Glutamatergic neuron (in vitro differentiated cells): ENCODE results near the gene PTPRB. TPM values are rescaled to one million over a fixed set of nuclear protein-coding genes. Genes with fewer than 3 reads are reported as not detected.

Source experiments
- DNase-seq: peaks from one replicate; pipeline ENCODE4 v3.0.0; 2022
- H3K27ac Mint-ChIP-seq: one replicate; pipeline ENCODE4 v1.8.0; 2020; ENCODE audit warnings: mild to moderate bottlenecking, mixed read lengths, inconsistent platforms; ENCODE audit not compliant: unreplicated experiment
- H3K27me3 Mint-ChIP-seq: one replicate; pipeline ENCODE4 v1.8.0; 2020; ENCODE audit warnings: mild to moderate bottlenecking, moderate library complexity, mixed read lengths, inconsistent platforms; ENCODE audit not compliant: unreplicated experiment
- H3K36me3 Mint-ChIP-seq: one replicate; pipeline ENCODE4 v1.8.0; 2020; ENCODE audit warnings: mild to moderate bottlenecking, mixed read lengths, inconsistent platforms; ENCODE audit not compliant: unreplicated experiment
- H3K4me1 Mint-ChIP-seq: one replicate; pipeline ENCODE4 v1.8.0; 2020; ENCODE audit warnings: mild to moderate bottlenecking, low read depth, mixed read lengths, inconsistent platforms; ENCODE audit not compliant: unreplicated experiment
- H3K4me3 Mint-ChIP-seq: one replicate; pipeline ENCODE4 v1.8.0; 2020; ENCODE audit warnings: mild to moderate bottlenecking, mixed read lengths, inconsistent platforms; ENCODE audit not compliant: unreplicated experiment
- H3K9me3 Mint-ChIP-seq: one replicate; pipeline ENCODE4 v1.8.0; 2020; ENCODE audit warnings: mild to moderate bottlenecking, moderate library complexity, mixed read lengths, inconsistent platforms; ENCODE audit not compliant: unreplicated experiment
- total RNA-seq: library from RNA; stranded (reverse); fragmentation: NEBNext Ultra II Directional; extraction: Animal tissue kit (Norgen Biotek cat#: 25700); gene quantifications from one replicate; pipeline ENCODE4 v1.2.1, GENCODE V29; 2021; ENCODE audit not compliant: unreplicated experiment
- TF ChIP-seq, protein P1 (sequence below): fragments of 200-600 bp; sonication (generic); IDR thresholded peaks from one replicate; pipeline ENCODE4 v1.5.0; 2021; ENCODE audit not compliant: partially characterized antibody, unreplicated experiment

The PTPRB gene
- total RNA-seq, 1 donor from 2014 or later: 0.17 TPM

DNA sequence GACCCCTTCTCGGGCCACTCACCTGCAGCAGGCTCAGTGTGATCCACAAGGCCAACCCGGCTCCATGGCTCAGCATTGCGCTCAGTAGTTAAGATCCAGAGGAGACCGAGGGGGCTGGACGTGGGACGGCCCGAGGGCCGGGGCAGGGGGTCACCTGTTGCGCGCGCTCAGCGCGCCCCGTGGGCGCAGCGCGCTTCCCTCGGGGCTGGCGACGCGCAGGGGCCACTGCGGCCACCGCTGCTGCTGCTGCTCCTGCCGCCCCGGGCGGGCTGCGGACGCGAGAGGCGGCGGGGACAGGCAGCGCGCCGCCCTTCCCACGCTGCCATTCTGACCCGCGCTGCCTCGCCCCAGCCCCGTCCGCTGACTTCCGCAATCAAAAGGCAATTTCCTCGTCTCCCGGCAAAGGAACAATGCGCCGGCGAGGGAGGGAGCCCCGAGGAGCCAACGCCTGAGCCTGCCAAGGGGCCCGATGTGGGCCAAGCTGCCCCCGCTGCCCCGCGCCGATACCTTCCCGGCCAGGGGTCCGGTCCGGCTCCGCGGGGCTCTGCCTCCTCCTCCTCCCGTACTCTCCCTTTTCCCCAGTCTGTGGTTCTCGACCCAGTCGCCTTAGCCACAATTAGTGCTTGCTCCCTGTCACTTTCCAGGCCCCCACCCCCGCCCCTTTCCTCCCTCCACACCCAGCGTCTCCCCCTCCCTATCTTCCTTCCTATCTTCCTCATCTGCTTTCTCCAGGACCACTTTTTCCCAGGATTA is 27.3 kb downstream of the PTPRB start:
- peak; percentile 37 for DNase-seq
- TF ChIP-seq, protein P1, sequence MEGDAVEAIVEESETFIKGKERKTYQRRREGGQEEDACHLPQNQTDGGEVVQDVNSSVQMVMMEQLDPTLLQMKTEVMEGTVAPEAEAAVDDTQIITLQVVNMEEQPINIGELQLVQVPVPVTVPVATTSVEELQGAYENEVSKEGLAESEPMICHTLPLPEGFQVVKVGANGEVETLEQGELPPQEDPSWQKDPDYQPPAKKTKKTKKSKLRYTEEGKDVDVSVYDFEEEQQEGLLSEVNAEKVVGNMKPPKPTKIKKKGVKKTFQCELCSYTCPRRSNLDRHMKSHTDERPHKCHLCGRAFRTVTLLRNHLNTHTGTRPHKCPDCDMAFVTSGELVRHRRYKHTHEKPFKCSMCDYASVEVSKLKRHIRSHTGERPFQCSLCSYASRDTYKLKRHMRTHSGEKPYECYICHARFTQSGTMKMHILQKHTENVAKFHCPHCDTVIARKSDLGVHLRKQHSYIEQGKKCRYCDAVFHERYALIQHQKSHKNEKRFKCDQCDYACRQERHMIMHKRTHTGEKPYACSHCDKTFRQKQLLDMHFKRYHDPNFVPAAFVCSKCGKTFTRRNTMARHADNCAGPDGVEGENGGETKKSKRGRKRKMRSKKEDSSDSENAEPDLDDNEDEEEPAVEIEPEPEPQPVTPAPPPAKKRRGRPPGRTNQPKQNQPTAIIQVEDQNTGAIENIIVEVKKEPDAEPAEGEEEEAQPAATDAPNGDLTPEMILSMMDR: no peak
- no peaks in the 10 kb centered on the region for H3K4me1 Mint-ChIP-seq
- H3K4me3 Mint-ChIP-seq: peak overlapping the region; percentile 89
- H3K36me3 Mint-ChIP-seq: no peaks in the 10 kb centered on the region
- peaks cover 6% of the 10 kb centered on the region for H3K27me3 Mint-ChIP-seq
- no peak overlapping the region for H3K27ac Mint-ChIP-seq
- H3K9me3 Mint-ChIP-seq: no peaks in the 10 kb centered on the region

DNA sequence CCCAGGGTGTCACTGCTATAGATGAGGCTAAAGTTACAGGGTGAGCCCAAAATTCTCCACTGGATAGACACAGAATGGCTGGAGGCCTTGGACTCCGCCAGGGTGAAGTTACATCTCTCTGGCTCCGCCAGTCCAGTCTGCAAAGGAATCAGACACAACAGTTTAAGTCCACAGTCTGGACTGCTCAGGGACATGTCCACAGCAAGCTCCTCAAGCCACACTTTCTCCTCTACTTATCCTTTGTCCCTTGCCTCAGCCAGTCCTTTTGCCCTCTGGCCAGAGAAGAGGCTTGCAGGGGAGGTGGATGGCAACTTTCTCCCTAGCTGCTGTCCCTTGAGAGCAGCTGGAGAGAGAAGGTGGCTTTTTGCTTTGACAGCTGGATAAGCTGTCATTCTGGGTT is 28.0 kb downstream of the PTPRB start:
- peak overlapping the region; percentile 89 for H3K4me3 Mint-ChIP-seq
- no peaks in the 10 kb centered on the region for H3K9me3 Mint-ChIP-seq
- H3K4me1 Mint-ChIP-seq: no peaks in the 10 kb centered on the region
- H3K27ac Mint-ChIP-seq: no peak overlapping the region
- peaks cover 6% of the 10 kb centered on the region for H3K27me3 Mint-ChIP-seq
- H3K36me3 Mint-ChIP-seq: no peaks in the 10 kb centered on the region
- DNase-seq: no peak
- TF ChIP-seq, protein P1: no peak

DNA sequence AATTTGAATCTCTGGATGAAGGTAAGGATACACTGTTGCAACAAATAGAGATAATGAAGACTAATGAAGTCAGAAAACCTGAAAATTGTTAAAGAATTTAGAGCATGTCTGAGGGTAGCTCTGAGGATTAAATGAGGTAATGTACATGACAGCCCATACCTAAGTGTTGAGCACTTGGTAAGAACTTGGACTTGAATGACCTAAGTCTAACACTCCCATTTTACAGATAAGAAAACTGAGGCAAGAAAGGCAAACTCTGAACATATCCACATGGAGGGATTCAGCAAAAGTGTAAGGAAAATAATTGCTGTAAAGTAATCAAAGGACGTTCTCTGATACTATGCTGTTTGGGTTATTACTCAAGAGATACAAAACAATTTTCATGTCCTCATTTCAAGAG is 29.0 kb downstream of the PTPRB start:
- no peak for DNase-seq
- peaks cover 6% of the 10 kb centered on the region for H3K27me3 Mint-ChIP-seq
- no peaks in the 10 kb centered on the region for H3K36me3 Mint-ChIP-seq
- H3K27ac Mint-ChIP-seq: no peak overlapping the region
- TF ChIP-seq, protein P1: no peak
- H3K4me1 Mint-ChIP-seq: no peaks in the 10 kb centered on the region
- H3K4me3 Mint-ChIP-seq: no peak overlapping the region
- H3K9me3 Mint-ChIP-seq: no peaks in the 10 kb centered on the region

DNA sequence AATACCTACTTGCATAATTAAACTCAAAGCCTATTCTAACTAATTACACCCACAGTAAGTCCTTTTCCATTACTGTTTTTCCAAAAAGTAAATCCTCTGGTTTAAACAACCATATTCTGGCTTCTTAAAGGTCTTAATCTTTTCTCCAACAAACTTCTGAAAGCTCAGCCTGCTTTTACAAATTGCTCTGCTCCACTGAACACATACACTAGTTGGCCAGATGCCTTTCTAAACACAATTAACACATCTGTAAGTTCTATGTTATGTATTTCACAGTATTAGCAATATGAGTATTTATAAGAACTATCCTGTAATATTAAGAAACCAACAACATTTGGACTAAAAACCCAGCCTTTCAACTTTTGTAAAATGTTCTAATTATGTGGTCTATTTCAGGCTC is 30.1 kb downstream of the PTPRB start:
- no peak for DNase-seq
- Mint-ChIP-seq H3K27ac (no peak overlapping the region), H3K27me3 (peaks cover 6% of the 10 kb centered on the region), H3K4me1 (no peaks in the 10 kb centered on the region), H3K36me3 (no peaks in the 10 kb centered on the region), H3K9me3 (no peaks in the 10 kb centered on the region), H3K4me3 (no peak overlapping the region)
- TF ChIP-seq, protein P1: no peak

DNA sequence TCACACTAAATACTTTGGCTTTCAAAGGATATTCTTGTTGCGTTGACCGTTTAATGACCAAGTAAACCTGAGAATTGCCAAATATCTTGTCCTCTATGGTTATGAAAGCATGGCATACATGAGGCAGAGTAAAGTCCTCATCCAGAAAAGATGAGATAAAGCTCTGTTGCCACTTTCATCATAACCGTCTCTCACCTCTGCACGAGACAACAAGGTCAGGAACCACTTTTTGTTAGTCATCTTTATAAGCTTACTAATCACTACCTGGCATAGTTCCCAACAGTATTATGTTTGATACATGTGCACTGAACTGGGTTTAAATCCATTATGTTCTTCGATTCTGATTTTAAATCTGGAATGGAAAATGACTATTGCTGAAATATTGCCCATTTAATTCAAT is 31.3 kb downstream of the PTPRB start:
- peaks cover 6% of the 10 kb centered on the region for H3K27me3 Mint-ChIP-seq
- no peak overlapping the region for H3K27ac Mint-ChIP-seq
- H3K4me3 Mint-ChIP-seq: no peak overlapping the region
- TF ChIP-seq, protein P1: no peak
- H3K4me1 Mint-ChIP-seq: no peaks in the 10 kb centered on the region
- no peaks in the 10 kb centered on the region for H3K36me3 Mint-ChIP-seq
- no peaks in the 10 kb centered on the region for H3K9me3 Mint-ChIP-seq
- DNase-seq: no peak
